ENCODE data around the gene SLC22A1.

The SLC22A1 gene

DNA sequence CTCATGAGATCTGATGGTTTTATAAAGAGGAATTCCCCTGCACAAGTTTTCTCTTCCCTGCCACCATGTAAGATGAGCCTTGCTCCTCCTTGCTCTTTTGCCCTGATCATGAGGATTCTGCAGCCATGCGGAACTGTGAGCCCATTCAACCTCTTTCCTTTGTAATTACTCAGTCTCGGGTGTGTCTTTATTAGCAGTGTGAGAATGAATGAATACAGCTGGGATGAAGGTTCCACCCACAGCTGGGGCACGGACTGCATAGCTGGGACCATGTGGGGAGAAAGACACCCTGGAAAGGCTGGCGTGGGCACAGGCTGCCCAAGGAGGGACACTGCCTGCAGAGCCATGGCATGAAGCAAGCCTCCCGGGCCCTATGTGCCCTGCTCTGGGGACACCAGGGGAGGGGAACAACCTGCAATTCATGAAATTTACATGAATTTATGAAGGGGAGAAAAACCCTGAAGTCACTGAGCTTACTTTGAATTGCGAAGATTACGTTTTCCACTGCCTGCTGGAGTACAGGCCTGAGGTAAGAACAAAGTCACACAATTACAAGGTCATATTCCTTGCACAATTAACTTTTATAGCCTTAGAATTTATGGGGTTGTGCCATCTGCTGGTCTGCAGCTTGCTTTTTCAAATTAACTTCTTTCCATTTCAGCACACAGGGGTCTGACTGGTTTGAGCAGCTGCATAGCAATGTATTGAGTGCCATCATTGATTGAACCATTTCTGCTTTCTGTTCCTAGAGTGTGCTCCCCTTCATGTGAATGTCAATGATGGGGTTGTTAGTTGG lies 46.2 kb downstream of the SLC22A1 start:
- Histone ChIP-seq H3K4me1 (no peaks in the 10 kb centered on the region), H3K27ac (no peak overlapping the region), H3K9me3 (ENCODE audit: control insufficient read depth, low read length) (no peaks in the 10 kb centered on the region), H3K4me3 (ENCODE audit: low read depth, low read length) (no peak overlapping the region), H3K36me3 (ENCODE audit: control insufficient read depth, insufficient read depth, low read length) (no peaks in the 10 kb centered on the region), H3K9ac (no peak overlapping the region), H2AFZ (no peak overlapping the region), H3K4me2 (ENCODE audit: low read length) (no peak overlapping the region), H3K79me2 (no peaks in the 10 kb centered on the region), H3K27me3 (ENCODE audit: control insufficient read depth, insufficient read depth, low read length) (no peaks in the 10 kb centered on the region)
- TF ChIP-seq, protein P1, sequence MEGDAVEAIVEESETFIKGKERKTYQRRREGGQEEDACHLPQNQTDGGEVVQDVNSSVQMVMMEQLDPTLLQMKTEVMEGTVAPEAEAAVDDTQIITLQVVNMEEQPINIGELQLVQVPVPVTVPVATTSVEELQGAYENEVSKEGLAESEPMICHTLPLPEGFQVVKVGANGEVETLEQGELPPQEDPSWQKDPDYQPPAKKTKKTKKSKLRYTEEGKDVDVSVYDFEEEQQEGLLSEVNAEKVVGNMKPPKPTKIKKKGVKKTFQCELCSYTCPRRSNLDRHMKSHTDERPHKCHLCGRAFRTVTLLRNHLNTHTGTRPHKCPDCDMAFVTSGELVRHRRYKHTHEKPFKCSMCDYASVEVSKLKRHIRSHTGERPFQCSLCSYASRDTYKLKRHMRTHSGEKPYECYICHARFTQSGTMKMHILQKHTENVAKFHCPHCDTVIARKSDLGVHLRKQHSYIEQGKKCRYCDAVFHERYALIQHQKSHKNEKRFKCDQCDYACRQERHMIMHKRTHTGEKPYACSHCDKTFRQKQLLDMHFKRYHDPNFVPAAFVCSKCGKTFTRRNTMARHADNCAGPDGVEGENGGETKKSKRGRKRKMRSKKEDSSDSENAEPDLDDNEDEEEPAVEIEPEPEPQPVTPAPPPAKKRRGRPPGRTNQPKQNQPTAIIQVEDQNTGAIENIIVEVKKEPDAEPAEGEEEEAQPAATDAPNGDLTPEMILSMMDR (IDR thresholded peaks at IDR 0.05): no peak

DNA sequence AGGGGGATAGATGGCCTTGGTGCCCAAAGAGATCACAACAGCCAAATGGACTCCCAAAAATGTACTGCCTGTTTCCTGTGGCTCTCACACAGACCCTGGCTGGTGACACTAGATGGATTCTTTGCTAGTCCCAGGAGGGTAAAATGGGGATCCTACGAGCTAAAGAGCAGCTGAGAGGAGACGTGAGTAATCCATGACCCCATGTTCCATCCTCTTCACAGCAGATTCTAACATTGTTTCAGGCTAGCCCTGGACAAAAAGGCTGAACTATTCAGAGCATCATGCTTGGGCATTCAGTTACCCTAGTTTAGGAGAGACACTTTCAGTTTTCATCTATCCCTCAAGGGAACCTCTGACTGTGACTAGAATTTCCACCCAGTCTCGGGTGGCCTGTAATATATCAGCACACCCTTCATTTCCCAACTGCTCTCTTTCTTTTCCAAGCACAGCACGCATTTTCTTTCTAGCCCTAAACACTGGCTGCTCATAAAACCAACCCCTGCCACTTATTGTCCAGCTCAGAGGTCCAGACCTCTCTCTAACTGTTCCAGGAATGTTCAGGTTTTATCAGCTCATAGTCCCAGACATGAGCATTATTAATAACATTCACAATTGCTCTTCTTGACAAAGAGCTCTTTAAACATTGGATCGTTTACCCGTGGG lies 48.5 kb downstream of the SLC22A1 start:
- TF ChIP-seq, protein P1 (IDR thresholded peaks at IDR 0.05): no peak
- Histone ChIP-seq H3K4me2 (ENCODE audit: low read length) (no peak overlapping the region), H3K4me3 (ENCODE audit: low read depth, low read length) (no peak overlapping the region), H3K36me3 (ENCODE audit: control insufficient read depth, insufficient read depth, low read length) (no peaks in the 10 kb centered on the region), H2AFZ (no peak overlapping the region), H3K79me2 (no peaks in the 10 kb centered on the region), H3K27me3 (ENCODE audit: control insufficient read depth, insufficient read depth, low read length) (no peaks in the 10 kb centered on the region), H3K27ac (no peak overlapping the region), H3K9me3 (ENCODE audit: control insufficient read depth, low read length) (no peaks in the 10 kb centered on the region), H3K4me1 (no peaks in the 10 kb centered on the region), H3K9ac (no peak overlapping the region)

DNA sequence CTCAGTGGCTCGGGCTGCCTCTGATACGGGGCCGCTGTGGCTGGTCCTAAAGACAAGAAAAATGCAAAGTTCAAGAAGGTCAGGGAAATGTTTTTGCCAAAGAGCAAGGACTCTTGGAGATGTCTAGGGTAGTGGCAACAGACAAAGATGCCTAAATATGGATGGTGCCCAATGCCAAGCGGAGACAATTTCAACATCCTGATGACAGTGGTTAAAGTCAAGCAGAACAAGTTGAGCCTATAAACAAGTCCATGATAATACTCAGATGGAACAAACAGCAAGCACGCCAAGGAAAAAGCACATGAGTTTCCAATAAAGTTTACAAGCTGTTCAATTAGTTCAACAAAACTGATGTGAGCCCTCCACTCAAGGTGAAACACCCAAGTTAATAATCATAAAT lies 51.1 kb downstream of the SLC22A1 start:
- no peaks in the 10 kb centered on the region for H3K27me3 ChIP-seq (ENCODE audit: control insufficient read depth, insufficient read depth, low read length)
- no peaks in the 10 kb centered on the region for H3K9me3 ChIP-seq (ENCODE audit: control insufficient read depth, low read length)
- H3K79me2 ChIP-seq: no peaks in the 10 kb centered on the region
- H3K4me2 ChIP-seq (ENCODE audit: low read length): no peak overlapping the region
- no peak overlapping the region for H3K27ac ChIP-seq
- TF ChIP-seq, protein P1 (IDR thresholded peaks at IDR 0.05): no peak
- no peak overlapping the region for H3K4me3 ChIP-seq (ENCODE audit: low read depth, low read length)
- H2AFZ ChIP-seq: no peak overlapping the region
- H3K9ac ChIP-seq: no peak overlapping the region
- H3K36me3 ChIP-seq (ENCODE audit: control insufficient read depth, insufficient read depth, low read length): no peaks in the 10 kb centered on the region
- H3K4me1 ChIP-seq: no peaks in the 10 kb centered on the region

DNA sequence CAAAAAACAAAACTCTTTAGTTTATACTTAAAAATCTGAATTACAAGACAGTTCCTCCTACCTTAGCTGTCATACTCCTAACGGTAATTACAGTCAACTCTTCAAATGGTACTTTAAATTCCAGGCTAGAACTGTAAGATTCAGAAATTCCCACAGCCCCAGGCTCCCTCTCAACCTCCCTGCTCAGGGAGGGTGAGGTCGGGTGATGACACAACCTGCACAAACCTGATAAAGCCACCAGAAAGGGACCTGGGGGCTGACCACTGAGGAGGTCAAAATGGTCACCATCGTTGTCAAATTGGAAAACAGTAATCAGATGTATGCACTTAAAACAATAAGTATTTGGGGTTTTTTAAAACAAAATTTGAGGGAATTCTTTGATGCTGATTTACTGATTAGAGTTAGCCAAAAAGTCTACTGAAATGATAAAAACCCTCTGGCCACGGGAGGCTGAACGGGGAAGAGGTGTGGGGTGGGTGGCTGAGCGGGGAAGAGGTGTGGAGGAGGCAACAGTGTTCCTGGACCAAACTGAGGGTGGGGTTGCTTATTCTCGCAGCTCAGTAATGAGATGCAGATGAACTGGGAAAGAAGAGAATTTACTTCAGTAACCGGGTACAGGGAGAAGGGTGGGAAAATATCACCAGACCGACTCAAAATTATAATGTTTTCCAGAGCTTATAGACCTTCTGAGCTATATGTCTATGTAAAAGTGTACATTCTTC lies 52.4 kb downstream of the SLC22A1 start:
- Histone ChIP-seq H2AFZ (no peak overlapping the region), H3K9me3 (ENCODE audit: control insufficient read depth, low read length) (no peaks in the 10 kb centered on the region), H3K27me3 (ENCODE audit: control insufficient read depth, insufficient read depth, low read length) (no peaks in the 10 kb centered on the region), H3K27ac (no peak overlapping the region), H3K4me1 (no peaks in the 10 kb centered on the region), H3K36me3 (ENCODE audit: control insufficient read depth, insufficient read depth, low read length) (no peaks in the 10 kb centered on the region), H3K4me2 (ENCODE audit: low read length) (no peak overlapping the region), H3K9ac (no peak overlapping the region), H3K4me3 (ENCODE audit: low read depth, low read length) (no peak overlapping the region), H3K79me2 (no peaks in the 10 kb centered on the region)
- TF ChIP-seq, protein P1 (IDR thresholded peaks at IDR 0.05): no peak
